A549 (cell line): ENCODE data around the gene CYLD. TPM values are rescaled to one million over a fixed set of nuclear protein-coding genes. Genes with fewer than 3 reads are reported as not detected.

Source experiments
- ATAC-seq, 2 experiments: fragments of 200-7000 bp in 1 of 2; fragments of >200 bp in 1 of 2; cut with Nextera tagmentation in 1 of 2; cut with Tn5 transposase in 1 of 2; 3 replicates each; pipeline versions ENCODE4 v1.8.0 to v1.9.1; 2018 to 2020; ENCODE audit warnings: mild to moderate bottlenecking in 1 of 2, moderate library complexity in 1 of 2
- CTCF ChIA-PET: fragments of 300-600 bp; sonication (Branson Sonifier 250); formaldehyde crosslinking; extraction: SDS; loops from one replicate; lab custom pipeline; 2021; ENCODE audit warnings: antibody characterized with exemption, inconsistent platforms; lab: Yijun Ruan, JAX
- POLR2A ChIA-PET: fragments of 350-600 bp; formaldehyde crosslinking; extraction: SDS; loops from one replicate; lab custom pipeline; 2021; ENCODE audit warnings: antibody characterized with exemption, inconsistent platforms; lab: Yijun Ruan, JAX
- DNase-seq, 2 experiments: peaks; one replicate each; pipeline versions ENCODE4 v3.0.0 to v3.0.0-alpha.2; 2011 to 2016; ENCODE audit warnings: low read depth in 1 of 2, low spot score in 1 of 2
- FAIRE-seq: peaks from 2 replicates; lab custom pipeline; 2011; peaks lifted over from hg19 to GRCh38; lab: Jason Lieb, UNC
- H3K27ac ChIP-seq, 2 experiments: fragments of >200 bp; sonication (Bioruptor Twin); formaldehyde crosslinking; 3 replicates each; pipeline ENCODE4 v1.5.1; 2016 to 2017
- H3K4me1 ChIP-seq: fragments of >200 bp; sonication (Bioruptor Twin); formaldehyde crosslinking; 3 replicates; pipeline ENCODE4 v1.6.1; 2016
- H3K4me2 ChIP-seq: fragments of >200 bp; sonication (Bioruptor Twin); formaldehyde crosslinking; 3 replicates; pipeline ENCODE4 v1.6.1; 2016
- H3K4me3 ChIP-seq: fragments of >200 bp; sonication (Bioruptor Twin); formaldehyde crosslinking; 3 replicates; pipeline ENCODE4 v1.5.1; 2016
- H3K9me3 ChIP-seq: fragments of >200 bp; sonication (Bioruptor Twin); formaldehyde crosslinking; 3 replicates; pipeline ENCODE4 v1.6.1; 2016
- CBX2 ChIP-seq: fragments of 200-600 bp; sonication (generic); IDR thresholded peaks from 2 replicates; pipeline ENCODE4 v1.6.1; 2016; ENCODE audit warnings: low read depth, mild to moderate bottlenecking, borderline replicate concordance
- CBX8 ChIP-seq: fragments of 200-600 bp; sonication (generic); IDR thresholded peaks from 2 replicates; pipeline ENCODE4 v1.6.1; 2016
- CEBPB ChIP-seq, 2 experiments: fragments of >200 bp in 1 of 2; sonication (Bioruptor Twin) in 1 of 2; formaldehyde crosslinking in 1 of 2; IDR thresholded peaks; 2 replicates each; pipeline ENCODE4 v1.6.1; 2012 to 2016
- CHD2 ChIP-seq: fragments of 150-350 bp; IDR thresholded peaks from 2 replicates; pipeline ENCODE4 v1.6.1; 2014; ENCODE audit warnings: low read length; ENCODE audit not compliant: partially characterized antibody
- EHF ChIP-seq: fragments of 250-450 bp; sonication (Bioruptor Pico); IDR thresholded peaks from 2 replicates; pipeline ENCODE4 v1.5.0; 2020; ENCODE audit warnings: mild to moderate bottlenecking
- FOSB ChIP-seq: fragments of 250-450 bp; sonication (Bioruptor Pico); IDR thresholded peaks from 2 replicates; pipeline ENCODE4 v1.5.0; 2020; ENCODE audit warnings: mild to moderate bottlenecking, moderate library complexity
- HDAC2 ChIP-seq: fragments of 200-600 bp; sonication (generic); IDR thresholded peaks from 2 replicates; pipeline ENCODE4 v1.6.1; 2016
- HEYL ChIP-seq: fragments of 250-450 bp; sonication (Bioruptor Pico); IDR thresholded peaks from 2 replicates; pipeline ENCODE4 v1.8.0; 2021; ENCODE audit warnings: mild to moderate bottlenecking, moderate library complexity
- HOXB5 ChIP-seq: fragments of 250-450 bp; sonication (Bioruptor Pico); IDR thresholded peaks from 2 replicates; pipeline ENCODE4 v1.5.0; 2020; ENCODE audit warnings: mild to moderate bottlenecking, moderate library complexity
- JUN ChIP-seq, 2 experiments: fragments of >200 bp; sonication (Bioruptor Twin); formaldehyde crosslinking; IDR thresholded peaks; 2 replicates in 1 of 2; 3 replicates in 1 of 2; pipeline ENCODE4 v1.6.1; 2016 to 2017
- JUNB ChIP-seq: fragments of >200 bp; sonication (Bioruptor Twin); formaldehyde crosslinking; IDR thresholded peaks from 2 replicates; pipeline ENCODE4 v1.6.1; 2016
- MAZ ChIP-seq: fragments of 150-350 bp; IDR thresholded peaks from 2 replicates; pipeline ENCODE4 v1.6.1; 2014; ENCODE audit warnings: antibody characterized with exemption, low read depth, low read length, borderline replicate concordance
- NR3C1 ChIP-seq: fragments of >200 bp; sonication (Bioruptor Twin); formaldehyde crosslinking; IDR thresholded peaks from 3 replicates; pipeline ENCODE4 v1.6.1; 2017
- PHF8 ChIP-seq: fragments of 200-600 bp; sonication (generic); IDR thresholded peaks from 2 replicates; pipeline ENCODE4 v1.6.1; 2016; ENCODE audit warnings: low read depth, mild to moderate bottlenecking, antibody characterized with exemption, moderate library complexity, borderline replicate concordance
- POLR2AphosphoS2 ChIP-seq: conservative IDR thresholded peaks from 2 replicates; pipeline ENCODE4 v1.6.1; 2012; ENCODE audit warnings: low read length, improper control_type of control experiment, inconsistent platforms
- RCOR1 ChIP-seq: fragments of 150-350 bp; IDR thresholded peaks from 2 replicates; pipeline ENCODE4 v1.6.1; 2014; ENCODE audit warnings: antibody characterized with exemption, low read length, low read depth
- RNF2 ChIP-seq: fragments of 200-600 bp; sonication (generic); IDR thresholded peaks from 2 replicates; pipeline ENCODE4 v1.6.1; 2016; ENCODE audit warnings: low read depth, mild to moderate bottlenecking, antibody characterized with exemption, moderate library complexity, borderline replicate concordance
- TFCP2L1 ChIP-seq: fragments of 250-450 bp; sonication (Bioruptor Pico); IDR thresholded peaks from 2 replicates; pipeline ENCODE4 v1.5.0; 2021; ENCODE audit warnings: mild to moderate bottlenecking
- TP53 ChIP-seq: fragments of 250-450 bp; sonication (Bioruptor Pico); IDR thresholded peaks from 2 replicates; pipeline ENCODE4 v1.5.0; 2021; ENCODE audit warnings: mild to moderate bottlenecking, moderate library complexity
- ZC3H11A ChIP-seq: fragments of 450-650 bp; IDR thresholded peaks from 2 replicates; pipeline ENCODE4 v1.6.1; 2014; ENCODE audit warnings: antibody characterized with exemption, mild to moderate bottlenecking
- ZNF302 ChIP-seq: fragments of 250-450 bp; sonication (Bioruptor Pico); IDR thresholded peaks from 2 replicates; pipeline ENCODE4 v1.9.0; 2021; ENCODE audit warnings: inconsistent platforms, mild to moderate bottlenecking, moderate library complexity
- ZSCAN20 ChIP-seq: fragments of 250-450 bp; sonication (Bioruptor Pico); IDR thresholded peaks from 2 replicates; pipeline ENCODE4 v1.8.0; 2022; ENCODE audit warnings: mild to moderate bottlenecking, moderate library complexity
- WGBS: methylation state at CpG from one replicate; pipeline ENCODE4 v1.1.6; 2017; ENCODE audit errors: missing lambda C conversion rate; 5-methylcytosine and 5-hydroxymethylcytosine counted together
- polyA plus RNA-seq, 4 experiments: library from polyadenylated mRNA; depleted of rRNA in 3 of 4; stranded (reverse); fragments of >200 nt; fragmentation: RNase III in 1 of 4; extraction: RNeasy Plus Mini Kit Qiagen cat#74134 plus additional on column Dnase treatment in 1 of 4; gene quantifications; 2 replicates in 3 of 4; 3 replicates in 1 of 4; pipeline ENCODE4 v1.2.3, GENCODE V29; 2011 to 2017
- TF ChIP-seq, protein P1 (sequence below): fragments of 150-350 bp; IDR thresholded peaks from 2 replicates; pipeline ENCODE4 v1.6.1; 2014; ENCODE audit warnings: low read depth, mild to moderate bottlenecking, low read length
- TF ChIP-seq, protein P2 (sequence below): fragments of 250-450 bp; sonication (Bioruptor Pico); IDR thresholded peaks from 2 replicates; pipeline ENCODE4 v1.5.0; 2021; ENCODE audit warnings: mild to moderate bottlenecking, moderate library complexity, borderline replicate concordance

Gene CYLD
- polyA plus RNA-seq, 2 of the 4 experiments (the other 2 are of a cell fraction), result 6.5 to 12.7 TPM

DNA sequence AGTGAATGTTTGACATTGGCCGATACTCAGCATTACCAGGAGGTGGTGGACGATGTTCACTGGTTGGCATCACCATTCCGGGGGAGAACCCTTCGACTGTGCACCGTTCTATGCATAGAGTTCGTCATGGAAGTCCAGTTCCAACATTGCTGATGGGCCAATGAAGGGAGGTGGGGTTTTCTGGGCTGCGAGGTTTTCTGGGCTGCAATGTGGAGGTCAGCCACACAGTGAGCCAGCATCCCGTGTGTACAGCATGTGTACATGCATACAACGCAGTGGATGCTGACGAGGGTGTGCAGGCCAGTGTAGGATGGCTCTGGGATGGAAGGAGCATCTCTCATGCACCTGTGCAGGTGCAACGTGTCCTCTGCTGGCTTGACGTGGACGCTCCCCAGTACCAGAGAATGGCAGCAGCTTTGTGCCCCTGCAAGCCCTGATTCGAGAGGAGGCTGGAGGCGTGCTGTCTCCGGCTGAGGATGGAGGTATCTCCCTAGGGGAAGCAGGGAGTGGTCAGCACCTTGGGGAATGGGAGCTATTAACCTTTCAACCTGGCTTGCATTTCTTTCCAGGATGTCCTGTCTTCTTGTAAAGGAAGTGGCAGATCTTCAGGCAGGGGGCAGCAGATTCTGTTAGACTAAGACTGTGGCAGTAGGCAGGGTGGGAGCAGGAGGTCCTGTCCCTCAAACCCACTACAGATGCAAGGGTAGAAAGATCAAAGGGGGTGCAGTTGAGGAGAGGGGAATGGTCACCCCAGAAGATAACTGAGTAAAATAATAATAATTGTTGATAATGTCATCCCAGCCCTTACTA, 98.2 kb downstream of the CYLD start:
- no peak for DNase-seq
- WGBS, result 24% methylated on average over 14 of the region's 16 CpGs
- ChIA-PET POLR2A (no interaction called here), CTCF (interaction anchor here (0.6 to 1.1 kb wide), 2 partner anchors 35 to 84 kb away, joined by 3 to 4 read pairs; no protein-coding TSS in a partner anchor)
- peak in 1 of 2 experiments; percentile 28; a peak in 1 of 6 replicates for ATAC-seq
- Histone ChIP-seq H3K4me2 (no peak overlapping the region), H3K4me1 (no peaks in the 10 kb centered on the region), H3K9me3 (no peaks in the 10 kb centered on the region), H3K27ac (no peak overlapping the region)
- TF ChIP-seq JUN (IDR thresholded peaks at IDR 0.05), result no peak
- no peak for TF ChIP-seq POLR2AphosphoS2
- TF ChIP-seq, all 56 proteins: peak for 0
- H3K4me3 ChIP-seq, result no peak overlapping the region
- no peak for FAIRE-seq

DNA sequence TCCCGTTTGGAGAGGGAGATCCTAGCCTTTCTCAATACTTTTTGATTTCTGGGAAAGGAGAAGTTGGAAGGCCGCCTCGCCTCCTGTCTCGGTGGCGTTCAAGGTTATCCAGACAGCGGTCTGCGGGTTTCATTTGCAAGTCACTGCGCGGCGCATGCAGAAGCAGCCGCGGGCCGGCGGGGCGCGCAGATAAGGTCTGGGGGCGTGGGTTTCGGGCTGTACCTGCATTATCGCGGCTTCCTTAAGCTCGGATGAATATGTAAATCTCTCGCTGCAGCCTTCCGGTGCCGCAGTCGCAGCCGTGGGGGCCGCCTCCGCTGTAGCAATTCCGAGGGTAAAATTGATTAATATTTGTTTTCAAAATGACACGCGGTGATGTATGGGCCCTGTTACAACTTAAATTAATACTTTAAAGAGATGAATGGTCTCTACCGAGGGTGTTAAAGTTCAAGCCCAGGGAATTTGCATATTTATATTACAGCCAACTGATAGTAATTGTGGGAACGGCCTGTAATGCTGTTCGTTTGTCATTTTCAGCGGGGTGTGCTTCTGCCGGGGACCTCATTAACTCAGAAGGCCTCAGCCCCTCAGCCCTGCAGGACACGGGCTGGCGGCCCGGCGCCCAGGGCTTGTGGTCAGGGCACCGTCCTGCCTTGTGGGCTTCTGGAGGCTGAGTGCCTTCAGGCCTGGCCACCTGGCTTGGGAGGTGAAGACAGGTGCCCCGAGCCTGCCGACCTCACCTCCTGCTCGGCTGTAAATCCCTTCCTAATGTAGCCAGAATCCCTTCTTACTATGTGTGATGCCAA, 99.4 kb downstream of the CYLD start:
- Histone ChIP-seq H3K4me1 (no peaks in the 10 kb centered on the region), H3K27ac (no peak overlapping the region), H3K9me3 (no peaks in the 10 kb centered on the region), H3K4me2 (no peak overlapping the region), H3K4me3 (no peak overlapping the region)
- ChIA-PET POLR2A (no interaction called here), CTCF (interaction anchor here (0.6 kb wide), 1 partner anchor 83 kb away, joined by 4 read pairs; no protein-coding TSS in a partner anchor)
- TF ChIP-seq RCOR1, result no peak
- no peak for TF ChIP-seq JUN (IDR thresholded peaks at IDR 0.05)
- TF ChIP-seq ZC3H11A, result no peak
- no peak for TF ChIP-seq EHF
- TF ChIP-seq RNF2, result no peak
- TF ChIP-seq HDAC2, result no peak
- no peak for TF ChIP-seq MAZ
- ATAC-seq (no peak), FAIRE-seq (no peak), DNase-seq (no peak)
- 57% methylated on average over 44 of the region's 44 CpGs for WGBS

DNA sequence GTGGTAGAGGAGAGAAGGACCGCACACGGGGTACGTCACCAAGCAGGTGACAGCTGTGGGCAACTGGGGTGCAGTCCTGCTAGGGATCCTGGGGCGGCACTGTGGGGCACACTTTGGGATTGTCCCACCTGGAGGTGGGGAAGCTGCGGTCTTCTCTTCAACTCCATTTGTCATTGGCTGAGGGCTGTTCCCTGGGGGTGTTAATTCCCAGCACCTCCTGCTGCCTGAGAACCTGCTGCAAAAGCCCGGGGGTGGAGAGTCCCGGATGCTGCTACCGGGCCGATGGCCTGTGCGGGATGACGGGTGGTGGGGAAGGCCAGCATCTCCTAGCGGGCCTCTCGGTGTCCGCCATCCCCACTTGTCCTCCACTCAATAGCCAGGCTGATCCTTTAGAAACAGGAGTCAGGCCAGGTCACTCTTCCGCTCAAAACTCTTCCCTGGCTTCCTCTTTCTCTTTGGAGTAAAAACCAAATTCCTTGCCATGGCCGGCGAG, 100.2 kb downstream of the CYLD start:
- ATAC-seq (no peak), FAIRE-seq (no peak), DNase-seq (no peak)
- 73% methylated on average over 12 of the region's 17 CpGs for WGBS
- no peak overlapping the region for H3K4me2 ChIP-seq
- H3K4me3 ChIP-seq, result no peak overlapping the region
- POLR2A ChIA-PET, result no interaction called here
- TF ChIP-seq FOSB, result no peak
- TF ChIP-seq, all 56 proteins: peak for 0
- CTCF ChIA-PET, result no interaction called here
- Histone ChIP-seq H3K9me3 (no peaks in the 10 kb centered on the region), H3K4me1 (no peaks in the 10 kb centered on the region), H3K27ac (no peak overlapping the region)

DNA sequence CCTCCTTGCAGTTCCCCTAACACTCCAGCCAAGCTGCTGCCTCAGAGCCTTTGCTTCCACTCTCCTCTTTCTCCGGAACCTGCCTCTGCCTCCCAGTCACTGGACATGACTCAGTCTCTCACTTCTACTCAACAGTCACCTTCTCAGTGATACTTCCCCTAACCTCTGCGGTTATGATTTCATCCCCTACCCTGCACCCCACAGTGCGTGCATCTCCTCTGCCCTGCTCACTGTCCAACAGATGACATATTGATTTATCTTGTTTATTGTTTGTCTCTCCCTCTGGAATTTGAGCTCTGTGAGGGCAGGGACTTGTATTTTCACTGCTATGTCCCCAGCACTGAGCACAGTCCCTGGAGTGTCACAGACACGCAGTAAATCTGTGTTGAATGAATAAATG, 100.7 kb downstream of the CYLD start:
- FAIRE-seq, result no peak
- H3K9me3 ChIP-seq, result no peaks in the 10 kb centered on the region
- no peak overlapping the region for H3K4me3 ChIP-seq
- no peak for DNase-seq
- no peak overlapping the region for H3K27ac ChIP-seq
- H3K4me1 ChIP-seq, result no peaks in the 10 kb centered on the region
- no peak for TF ChIP-seq NR3C1
- TF ChIP-seq HEYL (CRISPR knock-in tag), result no peak
- TF ChIP-seq, protein P1, sequence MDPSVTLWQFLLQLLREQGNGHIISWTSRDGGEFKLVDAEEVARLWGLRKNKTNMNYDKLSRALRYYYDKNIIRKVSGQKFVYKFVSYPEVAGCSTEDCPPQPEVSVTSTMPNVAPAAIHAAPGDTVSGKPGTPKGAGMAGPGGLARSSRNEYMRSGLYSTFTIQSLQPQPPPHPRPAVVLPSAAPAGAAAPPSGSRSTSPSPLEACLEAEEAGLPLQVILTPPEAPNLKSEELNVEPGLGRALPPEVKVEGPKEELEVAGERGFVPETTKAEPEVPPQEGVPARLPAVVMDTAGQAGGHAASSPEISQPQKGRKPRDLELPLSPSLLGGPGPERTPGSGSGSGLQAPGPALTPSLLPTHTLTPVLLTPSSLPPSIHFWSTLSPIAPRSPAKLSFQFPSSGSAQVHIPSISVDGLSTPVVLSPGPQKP, result no peak
- TF ChIP-seq CEBPB (IDR thresholded peaks at IDR 0.05), result no peak
- TF ChIP-seq, protein P2, sequence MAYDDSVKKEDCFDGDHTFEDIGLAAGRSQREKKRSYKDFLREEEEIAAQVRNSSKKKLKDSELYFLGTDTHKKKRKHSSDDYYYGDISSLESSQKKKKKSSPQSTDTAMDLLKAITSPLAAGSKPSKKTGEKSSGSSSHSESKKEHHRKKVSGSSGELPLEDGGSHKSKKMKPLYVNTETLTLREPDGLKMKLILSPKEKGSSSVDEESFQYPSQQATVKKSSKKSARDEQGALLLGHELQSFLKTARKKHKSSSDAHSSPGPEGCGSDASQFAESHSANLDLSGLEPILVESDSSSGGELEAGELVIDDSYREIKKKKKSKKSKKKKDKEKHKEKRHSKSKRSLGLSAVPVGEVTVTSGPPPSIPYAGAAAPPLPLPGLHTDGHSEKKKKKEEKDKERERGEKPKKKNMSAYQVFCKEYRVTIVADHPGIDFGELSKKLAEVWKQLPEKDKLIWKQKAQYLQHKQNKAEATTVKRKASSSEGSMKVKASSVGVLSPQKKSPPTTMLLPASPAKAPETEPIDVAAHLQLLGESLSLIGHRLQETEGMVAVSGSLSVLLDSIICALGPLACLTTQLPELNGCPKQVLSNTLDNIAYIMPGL, result no peak
- TF ChIP-seq TFCP2L1, result no peak
- TF ChIP-seq JUN (IDR thresholded peaks at IDR 0.05), result no peak
- TF ChIP-seq ZNF302, result no peak
- TF ChIP-seq FOSB, result no peak
- no peak for TF ChIP-seq TP53
- TF ChIP-seq CBX8, result no peak
- no peak for TF ChIP-seq HDAC2
- TF ChIP-seq ZSCAN20, result no peak
- TF ChIP-seq CHD2, result no peak
- TF ChIP-seq CBX2, result no peak
- TF ChIP-seq JUNB, result no peak
- TF ChIP-seq PHF8, result no peak
- no peak for TF ChIP-seq ZC3H11A
- no peak for TF ChIP-seq HOXB5
- no peak overlapping the region for H3K4me2 ChIP-seq
- ATAC-seq, result no peak
- WGBS, result 70% methylated on average over 4 of the region's 4 CpGs
- ChIA-PET POLR2A (no interaction called here), CTCF (interaction anchor here (0.6 to 0.8 kb wide), 2 partner anchors 36 to 1150 kb away, joined by 3 read pairs; no protein-coding TSS in a partner anchor)
